Stimulated activated CD4-positive, alpha-beta T cell treated with anti-CD3 and anti-CD28 coated beads, Interleukin-15, amount 100 ng/mL, for 1 hour (primary cell): ENCODE data around the gene HPSE2.
A peak's percentile ranks its signal among the peaks of the same experiment; 100 is the strongest.

ENCODE experiments used
- DNase-seq, 2 donors: peaks; one replicate each; pipeline ENCODE4 v3.0.0-alpha.2; 2020; ENCODE audit warnings: low read depth in 1 of 2, low spot score in 1 of 2

The HPSE2 gene

GRCh38 chr10:98467506-98468318 is 767.9 kb downstream of the HPSE2 start:
- DNase-seq = peak; percentile 18 to 25

DNA sequence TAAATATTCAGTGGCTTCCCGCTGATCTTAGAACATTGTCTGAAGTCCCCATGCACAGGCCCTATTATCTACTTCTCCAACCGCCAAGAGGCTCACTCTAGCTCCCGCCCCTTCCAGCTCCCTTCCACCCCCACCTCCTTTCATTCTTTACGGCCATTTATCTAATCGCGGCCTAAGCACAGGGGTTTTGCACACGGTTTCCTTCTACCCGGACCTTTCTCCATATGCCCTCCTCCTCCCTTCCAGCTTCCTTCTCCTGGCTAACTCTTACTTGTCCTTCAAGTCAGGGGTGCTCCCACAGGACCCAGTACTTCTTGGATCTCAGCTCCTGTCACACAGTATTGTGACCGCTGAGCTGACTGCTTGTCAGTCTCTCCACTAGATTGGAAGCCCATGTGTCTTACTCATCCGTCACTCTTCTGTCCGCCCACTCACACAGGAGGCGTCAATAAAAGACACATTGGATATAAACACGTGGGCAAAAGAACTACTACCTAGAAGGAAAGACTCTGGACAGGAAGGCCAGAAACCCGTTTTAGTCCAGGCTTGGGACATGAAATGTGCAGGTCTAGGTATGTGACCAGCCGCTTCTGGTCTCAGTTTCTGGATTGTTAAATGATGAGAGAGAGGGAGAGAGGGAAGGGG is 768.7 kb downstream of the HPSE2 start:
- DNase-seq = no peak

DNA sequence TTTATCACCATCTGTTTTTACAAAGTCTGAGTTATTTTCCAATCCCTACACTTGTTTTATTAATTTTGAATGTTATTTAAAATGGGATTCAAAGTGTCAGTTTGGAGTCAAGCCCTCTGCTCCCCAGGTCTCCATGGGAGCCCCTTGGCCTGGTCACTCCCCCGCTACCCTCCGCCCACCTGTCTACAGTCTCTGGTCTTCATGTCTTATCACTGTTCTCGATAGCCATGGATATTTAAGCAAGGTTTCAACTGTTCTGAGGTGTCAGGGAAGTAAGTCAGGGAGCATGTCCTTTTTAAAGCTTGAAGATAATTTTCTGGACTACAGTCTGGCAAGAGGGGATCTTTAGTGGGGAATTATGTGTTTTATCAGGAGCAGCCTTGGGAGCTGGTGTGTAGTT is 769.8 kb downstream of the HPSE2 start:
- no peak for DNase-seq

GRCh38 chr10:98463976-98464754 is 771.5 kb downstream of the HPSE2 start:
- no peak for DNase-seq

GRCh38 chr10:98463016-98463415 is 772.6 kb downstream of the HPSE2 start:
- no peak for DNase-seq

DNA sequence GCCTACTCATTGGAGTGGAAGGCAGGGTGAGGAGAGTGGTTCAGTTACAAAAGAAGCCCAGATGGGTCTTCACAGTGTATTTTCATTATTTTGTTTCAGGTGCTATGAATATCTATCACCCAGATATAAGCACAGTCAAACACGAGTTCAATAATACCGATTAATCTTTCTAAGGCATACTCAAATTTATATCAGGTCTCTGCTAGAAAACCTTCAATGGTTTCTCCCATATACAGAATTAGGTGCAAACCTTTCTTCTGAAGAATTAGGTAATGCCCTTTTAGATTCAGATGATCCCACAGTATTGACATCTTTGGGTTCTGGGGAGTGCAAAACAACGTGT is 774.2 kb downstream of the HPSE2 start:
- no peak for DNase-seq

GRCh38 chr10:98460837-98461499 is 774.7 kb downstream of the HPSE2 start:
- no peak for DNase-seq

DNA sequence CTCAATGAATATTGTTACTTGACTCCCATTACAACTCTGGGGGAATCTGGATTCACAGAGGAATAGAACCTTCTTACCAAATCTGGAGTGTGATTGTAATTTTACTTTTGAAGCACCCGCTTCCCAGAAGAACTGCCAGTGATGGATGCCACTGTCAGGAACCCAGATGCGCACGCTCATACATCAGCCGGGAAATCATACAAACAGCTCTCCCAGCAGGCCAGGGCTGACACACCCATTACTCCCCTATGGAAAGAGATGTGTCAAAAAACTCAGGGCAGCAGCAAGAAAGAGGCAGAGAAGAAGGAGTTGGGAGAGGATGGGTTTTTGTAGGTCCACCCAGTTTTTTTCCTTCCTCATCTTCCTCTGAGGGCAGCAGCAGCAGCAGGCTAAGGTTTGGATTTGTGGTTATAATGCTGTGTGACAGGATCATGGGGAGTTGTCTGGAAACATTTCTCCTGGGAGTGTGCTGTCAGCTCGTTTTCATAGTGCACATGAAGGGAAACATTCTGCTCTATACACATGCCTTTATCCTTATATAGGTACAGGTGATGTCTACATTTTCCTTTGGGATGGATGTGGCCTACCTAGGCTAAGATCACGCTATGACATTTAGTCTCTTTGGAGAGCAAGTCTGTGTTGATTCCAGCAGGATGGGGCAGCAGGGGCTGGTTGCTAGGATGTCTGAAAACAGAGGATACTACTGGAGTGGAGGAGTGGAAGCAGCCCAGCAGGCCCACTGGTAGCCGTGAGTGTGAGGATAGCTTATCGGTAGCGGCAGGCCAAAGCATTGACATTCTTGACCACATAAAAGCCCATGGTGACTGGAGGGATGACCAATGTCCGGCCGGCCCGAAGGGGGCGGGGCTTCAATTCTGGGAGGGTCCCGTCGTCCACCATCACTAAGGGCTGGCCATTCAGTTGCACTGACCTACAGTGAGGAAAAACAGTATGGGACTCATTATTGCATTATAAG is 776.6 kb downstream of the HPSE2 start:
- no peak for DNase-seq

- DNase-seq = no peak
These were observed 777.9 kb downstream of the HPSE2 start for GRCh38 chr10:98457721-98458120.

DNA sequence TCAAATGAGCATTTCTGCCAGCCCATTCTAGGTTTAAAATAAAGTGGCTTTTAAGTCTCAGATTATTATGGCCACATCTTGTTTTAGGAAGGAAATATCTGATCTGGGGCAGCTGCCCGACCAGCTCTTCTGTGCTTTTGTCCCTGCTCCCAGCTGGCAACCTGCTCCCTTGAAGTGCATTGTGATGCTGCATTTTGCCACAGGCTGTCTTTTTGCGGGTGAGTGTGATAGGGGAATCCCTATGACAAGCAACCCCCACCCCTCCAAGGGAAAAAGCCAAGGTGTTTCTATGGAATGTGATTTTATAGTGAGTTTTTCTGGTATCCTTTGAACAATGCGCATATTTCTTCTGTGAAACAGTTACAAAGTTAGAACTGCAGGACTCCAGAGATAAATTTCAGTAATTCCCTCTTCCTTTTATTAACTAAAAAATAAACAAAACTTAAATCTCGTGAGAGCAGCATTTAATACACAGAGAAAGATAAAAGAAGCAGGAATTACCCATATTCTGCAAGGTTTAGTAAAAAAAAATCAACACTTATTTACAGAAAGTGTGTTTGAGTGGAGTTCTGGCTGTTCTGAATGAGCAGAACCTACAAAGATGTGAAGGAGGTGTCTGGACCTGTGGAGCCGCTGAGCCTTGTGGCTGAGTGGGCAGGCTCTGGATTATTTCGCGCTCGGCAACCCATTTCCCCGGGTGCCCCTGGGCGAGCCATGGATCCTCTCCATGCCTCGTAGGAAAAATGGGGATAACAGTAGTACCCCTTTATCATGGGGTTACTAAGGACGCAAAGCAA is 778.8 kb downstream of the HPSE2 start:
- DNase-seq = no peak

DNA sequence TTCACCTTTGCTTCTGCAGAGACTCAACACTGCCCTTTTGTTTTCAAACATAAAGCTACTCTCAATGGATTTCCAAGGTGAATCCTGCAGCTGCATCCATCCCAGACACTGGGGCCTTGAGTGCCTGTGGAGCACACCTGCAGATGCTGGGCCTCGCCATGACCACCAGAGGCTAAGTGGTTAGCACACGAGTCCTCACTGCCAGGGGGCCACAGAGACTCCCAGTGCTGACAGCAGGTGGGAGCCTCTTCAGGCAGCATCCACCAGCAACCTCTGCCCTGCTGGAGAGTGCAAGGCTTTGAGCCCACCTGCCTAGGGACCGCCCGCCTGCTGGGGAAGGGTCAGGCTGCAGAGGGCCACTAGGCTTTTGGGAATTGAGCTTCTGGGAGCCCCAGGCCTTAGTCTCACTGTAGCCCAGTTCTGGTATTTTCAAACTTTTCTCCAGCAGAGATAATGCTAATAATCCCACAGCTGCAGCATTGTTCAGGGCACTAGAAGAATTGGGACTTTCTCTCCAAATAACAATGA is 779.5 kb downstream of the HPSE2 start:
- no peak for DNase-seq

DNA sequence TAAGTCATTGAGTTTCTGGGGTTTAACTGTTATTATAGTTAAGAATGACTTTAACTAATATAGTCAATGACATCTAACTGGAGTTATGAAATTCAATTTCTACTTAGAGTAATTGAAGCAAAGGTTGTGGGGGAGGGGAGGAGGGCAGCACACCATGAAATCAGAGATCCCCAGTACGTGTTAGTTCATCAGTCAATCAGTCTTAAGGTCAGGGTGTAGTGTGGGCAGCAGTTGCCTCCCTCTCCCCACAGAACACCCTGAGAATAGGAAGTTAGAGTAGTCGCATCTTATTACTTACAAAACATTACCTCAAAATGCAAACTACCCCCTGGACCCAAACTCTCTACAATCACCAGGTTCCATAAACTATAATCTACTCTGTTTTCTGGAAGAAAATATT is 781.9 kb downstream of the HPSE2 start:
- no peak for DNase-seq

DNA sequence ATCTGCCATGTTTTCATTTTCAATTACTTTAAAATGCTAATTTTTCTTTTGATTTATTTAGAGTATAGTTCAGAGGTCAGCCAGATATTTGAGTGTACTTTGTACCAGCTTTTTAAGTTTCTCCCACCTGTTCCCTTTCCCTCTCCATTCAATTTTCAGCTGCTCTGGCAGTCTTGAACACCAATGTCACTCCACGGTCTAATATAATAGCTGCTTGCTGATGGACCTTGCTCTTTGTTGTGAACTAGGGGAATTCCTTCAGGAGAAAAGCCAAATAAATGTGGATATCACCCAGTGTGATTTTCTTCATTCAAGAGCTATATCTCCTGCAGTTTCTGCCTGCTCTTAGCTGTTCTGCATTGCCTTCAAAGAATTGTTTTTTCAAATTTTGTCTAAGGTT is 785.0 kb downstream of the HPSE2 start:
- no peak for DNase-seq

DNA sequence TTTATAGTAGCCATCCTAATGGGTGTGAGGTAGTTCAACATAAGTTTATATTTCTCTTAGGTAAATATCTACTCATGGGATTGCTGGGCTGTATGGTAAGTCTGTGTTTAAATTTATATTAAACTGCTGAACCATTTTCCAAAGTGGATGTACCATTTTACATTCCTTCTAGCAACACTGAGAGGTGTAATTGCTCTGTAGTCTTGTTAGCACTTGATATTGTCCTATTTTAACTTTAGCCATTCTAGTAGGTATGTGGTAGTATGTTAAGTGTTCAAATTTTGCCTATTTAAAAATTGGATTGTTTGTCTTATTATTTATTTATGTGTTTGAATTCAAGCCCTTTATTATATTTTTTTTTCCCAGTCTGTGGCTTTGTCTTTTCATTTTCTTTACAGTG is 786.4 kb downstream of the HPSE2 start:
- DNase-seq = no peak

DNA sequence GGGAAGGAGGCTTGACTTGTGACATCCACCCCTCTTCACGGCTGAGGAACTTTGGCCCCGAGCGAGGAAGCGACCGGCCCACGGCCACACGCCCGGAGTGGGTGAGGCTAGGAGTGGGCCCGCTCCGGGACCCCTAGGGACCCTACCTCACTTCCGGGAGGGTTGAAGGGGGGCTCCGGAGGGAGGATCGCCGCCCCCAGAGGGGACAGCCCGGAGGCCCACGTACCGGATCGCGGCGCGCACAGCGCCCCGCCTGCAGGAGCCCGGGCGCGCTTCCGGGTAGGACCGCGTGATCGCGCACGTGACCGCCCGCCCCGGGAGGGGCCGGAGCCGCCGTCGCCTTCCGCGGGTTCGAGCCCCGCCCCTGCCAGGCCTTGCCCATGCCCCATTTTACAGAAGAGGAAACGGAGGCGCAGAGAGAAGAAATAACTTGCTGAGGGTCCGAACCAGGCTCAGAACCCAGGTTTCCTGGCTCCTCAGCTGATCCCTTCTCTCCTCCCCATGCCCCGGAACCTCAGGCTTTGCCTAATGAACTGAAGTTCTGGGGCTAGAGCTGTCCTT is 788.9 kb downstream of the HPSE2 start, which contains the start of gene HPS1:
Gene HPS1, minus strand, starts transcription at position 275 of the 561 bp plus-strand sequence. CDS start 3,695 bp downstream, outside the sequence.
- DNase-seq = peak; percentile 69 to 81

DNA sequence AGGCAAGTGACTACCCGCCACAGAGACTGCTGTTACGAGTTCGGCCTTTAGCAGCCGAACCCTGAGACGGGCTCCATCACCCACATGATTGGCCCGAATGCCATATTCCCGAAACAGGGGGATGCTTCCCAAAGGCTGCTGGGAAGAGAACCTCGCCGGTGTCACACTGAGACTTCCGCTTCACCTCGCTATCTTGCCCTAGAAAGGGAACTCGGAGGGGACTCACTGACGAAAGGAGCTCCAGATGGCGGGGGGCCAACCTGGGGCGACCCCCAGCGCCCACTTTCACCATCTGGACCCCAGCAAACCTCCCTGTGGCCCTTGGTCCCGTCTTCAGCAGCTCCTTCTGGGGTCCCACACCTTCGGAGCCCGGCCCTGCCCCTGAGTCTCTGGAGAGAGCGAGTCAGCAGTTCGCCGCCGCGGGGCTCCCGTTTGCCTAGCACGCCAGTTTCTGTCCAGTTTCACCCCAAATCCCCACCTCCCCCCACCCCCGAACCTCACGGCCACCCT is 789.4 kb downstream of the HPSE2 start:
- peak in 1 of 2 donors; percentile 29 for DNase-seq

- DNase-seq = no peak
These were observed 790.3 kb downstream of the HPSE2 start for GRCh38 chr10:98445200-98445812.

DNA sequence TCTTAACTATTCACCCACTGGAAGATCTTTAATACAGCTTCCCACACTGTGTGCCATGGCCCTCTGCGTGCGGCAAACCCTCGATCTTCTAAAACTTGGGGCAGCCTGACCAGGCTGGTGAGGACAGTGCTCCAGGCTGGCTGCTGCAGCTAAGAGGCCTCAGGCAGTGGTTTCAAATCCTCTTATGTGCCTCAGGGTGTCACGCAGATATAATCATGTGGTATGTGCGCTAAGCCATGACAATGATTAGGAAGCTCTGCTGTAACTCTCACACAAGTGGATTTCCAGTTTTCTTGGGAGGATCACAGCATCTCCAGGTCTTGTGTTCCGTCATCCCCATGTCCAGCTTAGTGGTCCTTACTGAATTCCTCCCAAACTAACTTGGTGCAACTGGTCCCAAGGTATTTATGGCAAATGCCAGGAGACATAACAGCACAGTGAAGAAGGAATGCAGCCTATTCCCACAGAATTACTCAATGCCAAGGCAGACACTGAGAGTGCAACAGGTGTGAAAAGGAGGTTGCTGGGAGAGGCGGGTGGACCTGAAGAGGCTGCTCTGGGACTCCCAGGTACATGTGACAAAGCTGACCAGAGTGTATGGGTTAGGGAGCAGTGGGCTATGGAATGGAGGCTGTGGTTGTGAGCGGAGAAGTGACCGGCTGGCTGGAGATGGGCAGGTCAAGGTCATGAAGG is 791.2 kb downstream of the HPSE2 start:
- DNase-seq = no peak
